Adrenal gland (tissue), 12 donors: ENCODE measurements around the gene INSL3. TPM values are rescaled to one million over a fixed set of nuclear protein-coding genes. Genes with fewer than 3 reads are reported as not detected.

ENCODE experiments used
- DNase-seq, 7 donors: peaks; one replicate each; pipeline ENCODE4 v3.0.0-alpha.2; 2019 to 2020
- H3K27ac ChIP-seq, 5 donors: fragments of 200-600 bp; sonication (generic) in 4 of 5; 1 replicate in 3 of 5; 2 replicates in 2 of 5; pipeline versions ENCODE4 v1.5.1 to v1.8.0; 2016 to 2020; ENCODE audit warnings: mild to moderate bottlenecking in 1 of 5
- H3K27me3 ChIP-seq: fragments of 200-600 bp; 2 replicates; pipeline ENCODE4 v1.8.0; 2021
- H3K36me3 ChIP-seq, 2 donors: fragments of 200-600 bp; replicated peaks in 1 of 2; 1 replicate in 1 of 2; 2 replicates in 1 of 2; pipeline versions ENCODE4 v1.5.1 to v1.8.0; 2018 to 2022
- H3K4me1 ChIP-seq, 2 donors: fragments of 200-600 bp; replicated peaks in 1 of 2; 1 replicate in 1 of 2; 2 replicates in 1 of 2; pipeline versions ENCODE4 v1.5.1 to v1.8.0; 2018 to 2021
- H3K4me3 ChIP-seq, 4 donors: fragments of 200-600 bp; sonication (generic) in 3 of 4; one replicate each; pipeline ENCODE4 v1.5.1; 2016 to 2018
- H3K9me3 ChIP-seq, 3 donors: fragments of 200-600 bp; sonication (generic) in 1 of 3; replicated peaks in 1 of 3; 1 replicate in 2 of 3; 2 replicates in 1 of 3; pipeline versions ENCODE4 v1.5.1 to v1.8.0; 2016 to 2021
- POLR2A ChIP-seq, 2 donors: fragments of 450-650 bp; IDR thresholded peaks; one replicate each; pipeline ENCODE4 v1.6.1; 2017; ENCODE audit warnings: antibody characterized with exemption in 2 of 2, mild to moderate bottlenecking in 2 of 2, moderate library complexity in 1 of 2
- WGBS, 4 donors: extraction: QIAGEN DNeasy Blood & Tissue Kit in 2 of 4; methylation state at CpG; one replicate each; pipeline versions ENCODE4 v1.1.5 to v1.1.7; 2013 to 2017; 5-methylcytosine and 5-hydroxymethylcytosine counted together
- intact Hi-C, 2 donors: fragments of 100-400 bp; cut with DNase I; formaldehyde crosslinking; loops; one replicate each; pipeline versions ENCODE4 v1.14.1 to v1.15.0; 2022 to 2023
- polyA plus RNA-seq, 3 donors: library from polyadenylated mRNA; stranded (reverse); fragments of 200-250 nt in 2 of 3; fragments of 350-450 nt in 1 of 3; fragmentation: Illumina TruSeq in 1 of 3; extraction: RNeasy Lipid Tissue Mini Kit (QIAGEN cat#74804) in 1 of 3; gene quantifications; one replicate each; pipeline ENCODE4 v1.2.3, GENCODE V29; 2013 to 2014
- total RNA-seq, 9 donors: library from RNA; depleted of rRNA in 4 of 9; stranded (reverse); fragments of >200 nt in 4 of 9; fragments of 120-200 nt in 1 of 9; fragmentation: NEBNext Ultra II Directional in 1 of 9; extraction: Animal tissue kit (Norgen Biotek cat#: 25700) in 1 of 9; gene quantifications; one replicate each; pipeline versions ENCODE4 v1.1.0 to v1.2.4, GENCODE V29; 2013 to 2023
- TF ChIP-seq, protein P1 (sequence below), 6 experiments: fragments of 450-650 bp in 4 of 6; fragments of 200-600 bp in 2 of 6; sonication (generic) in 1 of 6; IDR thresholded peaks; 1 replicate in 5 of 6; 2 replicates in 1 of 6; pipeline versions ENCODE4 v1.5.1 to v1.8.0; 2016 to 2021; ENCODE audit warnings: antibody characterized with exemption in 6 of 6, mild to moderate bottlenecking in 2 of 6, moderate library complexity in 1 of 6
- donor health status: healthy with polysubstance abuse.
- donor health status: Bipolar disorder and iron deficiency.
- donor health status: DM: yes; HTN: yes; CAD: no.
- donor health status: DM: no; HTN: no; CAD: no.
- donor health status: DM: no; HTN: no; CAD: no.
- donor health status: DM: yes; HTN: yes; CAD: no.

Gene INSL3
- total and polyA plus RNA-seq, 12 donors: 0.17 to 0.40 (median 0.28) TPM; not detected in 8

DNA sequence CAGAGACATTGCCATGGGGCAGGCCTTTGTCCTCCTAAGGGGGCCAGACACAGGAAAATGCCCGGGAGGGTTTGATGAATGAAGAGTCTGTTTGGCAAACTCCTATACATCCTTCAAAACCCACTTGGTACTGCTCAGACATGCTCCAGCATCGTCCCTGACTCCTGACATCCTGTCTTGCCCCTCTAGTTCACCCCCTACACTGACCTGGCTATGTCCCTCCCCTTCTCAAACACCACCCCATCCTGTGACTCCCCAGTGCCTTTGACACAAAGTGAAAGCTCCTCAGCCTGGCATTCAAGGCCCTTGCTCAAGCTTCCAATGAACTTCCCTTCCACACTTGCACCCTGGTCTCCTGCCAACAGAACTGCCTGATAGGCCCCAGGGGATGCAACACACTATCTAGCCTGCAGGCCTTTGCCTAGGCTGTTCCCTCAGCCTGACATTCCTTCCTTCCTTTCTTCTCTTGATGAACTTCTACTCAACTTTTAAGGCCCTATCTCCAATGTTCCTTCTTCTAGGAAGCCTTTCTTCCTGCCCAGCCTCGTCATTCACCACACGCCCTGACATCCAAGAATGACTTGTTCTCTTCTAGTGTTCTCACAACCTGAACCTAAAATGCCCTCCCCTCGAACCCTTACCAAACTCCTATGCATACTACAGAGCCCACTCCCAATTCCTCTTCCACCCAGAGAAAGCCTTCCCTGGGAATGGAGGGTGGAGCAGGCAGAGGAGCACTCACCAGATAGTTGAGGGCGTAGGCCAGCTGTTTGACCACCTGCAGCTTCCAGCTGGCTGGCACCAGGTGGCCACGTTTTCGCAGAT, 14.1 kb upstream of the INSL3 start:
- H3K27me3 ChIP-seq: no peaks in the 10 kb centered on the region
- intact Hi-C loops: no loop called here
- DNase-seq: no peak
- no peaks in the 10 kb centered on the region for H3K4me1 ChIP-seq
- no peak overlapping the region for H3K4me3 ChIP-seq
- H3K27ac ChIP-seq: no peak overlapping the region
- H3K36me3 ChIP-seq: peaks cover 0 to 21% of the 10 kb centered on the region in 2 donors
- TF ChIP-seq, protein P1, sequence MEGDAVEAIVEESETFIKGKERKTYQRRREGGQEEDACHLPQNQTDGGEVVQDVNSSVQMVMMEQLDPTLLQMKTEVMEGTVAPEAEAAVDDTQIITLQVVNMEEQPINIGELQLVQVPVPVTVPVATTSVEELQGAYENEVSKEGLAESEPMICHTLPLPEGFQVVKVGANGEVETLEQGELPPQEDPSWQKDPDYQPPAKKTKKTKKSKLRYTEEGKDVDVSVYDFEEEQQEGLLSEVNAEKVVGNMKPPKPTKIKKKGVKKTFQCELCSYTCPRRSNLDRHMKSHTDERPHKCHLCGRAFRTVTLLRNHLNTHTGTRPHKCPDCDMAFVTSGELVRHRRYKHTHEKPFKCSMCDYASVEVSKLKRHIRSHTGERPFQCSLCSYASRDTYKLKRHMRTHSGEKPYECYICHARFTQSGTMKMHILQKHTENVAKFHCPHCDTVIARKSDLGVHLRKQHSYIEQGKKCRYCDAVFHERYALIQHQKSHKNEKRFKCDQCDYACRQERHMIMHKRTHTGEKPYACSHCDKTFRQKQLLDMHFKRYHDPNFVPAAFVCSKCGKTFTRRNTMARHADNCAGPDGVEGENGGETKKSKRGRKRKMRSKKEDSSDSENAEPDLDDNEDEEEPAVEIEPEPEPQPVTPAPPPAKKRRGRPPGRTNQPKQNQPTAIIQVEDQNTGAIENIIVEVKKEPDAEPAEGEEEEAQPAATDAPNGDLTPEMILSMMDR (IDR thresholded peaks at IDR 0.05): no peak
- TF ChIP-seq POLR2A (IDR thresholded peaks at IDR 0.05): no peak
- H3K9me3 ChIP-seq: no peaks in the 10 kb centered on the region
- 69 to 82% (median 80%) methylated on average over 6 to 8 of the region's 8 CpGs for WGBS, 4 donors

DNA sequence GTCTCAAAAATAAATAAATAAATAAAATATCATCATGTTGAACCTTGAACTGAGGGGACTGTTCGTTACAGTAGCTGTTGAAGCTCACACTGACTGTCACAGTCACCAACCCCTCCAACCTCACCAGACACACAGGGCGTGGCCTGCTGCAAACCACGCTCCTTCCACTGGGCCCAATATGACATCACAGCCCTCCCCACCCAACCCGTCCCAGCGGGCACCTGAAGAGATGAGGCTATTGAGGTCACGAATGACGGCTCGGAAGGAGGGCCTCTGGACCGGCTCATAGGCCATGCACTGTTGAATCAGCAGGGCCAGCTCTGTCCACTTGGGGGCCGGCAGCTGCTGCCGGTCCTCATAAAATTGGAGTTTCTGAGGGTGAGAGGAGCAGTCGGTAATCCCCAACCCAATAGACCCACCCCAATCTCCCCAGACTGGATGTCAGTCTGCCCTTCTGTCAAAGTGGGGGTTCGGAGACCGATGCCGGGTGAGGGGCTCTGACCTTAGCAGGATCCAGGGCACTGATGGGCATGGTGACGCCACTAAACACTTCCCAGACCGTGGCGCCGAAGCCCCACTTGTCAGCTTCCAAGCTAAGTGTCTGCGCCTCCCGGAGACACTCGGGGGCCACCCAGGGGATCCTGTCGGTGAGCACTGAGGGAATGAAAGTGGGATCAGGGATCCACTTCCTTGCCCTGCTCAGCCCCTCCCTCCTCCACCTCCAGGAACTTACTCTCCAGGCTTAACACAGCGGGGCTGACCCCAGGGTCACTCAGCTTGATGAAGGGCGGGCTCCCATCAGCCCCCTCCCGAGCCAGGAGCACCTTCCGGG, 13.2 kb upstream of the INSL3 start:
- Histone ChIP-seq H3K4me1 (no peaks in the 10 kb centered on the region), H3K9me3 (no peaks in the 10 kb centered on the region), H3K36me3 (peaks cover 0 to 21% of the 10 kb centered on the region in 2 donors), H3K27ac (no peak overlapping the region), H3K4me3 (no peak overlapping the region), H3K27me3 (no peaks in the 10 kb centered on the region)
- TF ChIP-seq, protein P1 (IDR thresholded peaks at IDR 0.05): no peak
- TF ChIP-seq POLR2A (IDR thresholded peaks at IDR 0.05): no peak
- 71 to 88% (median 84%) methylated on average over 8 to 27 of the region's 27 CpGs for WGBS, 4 donors
- no peak for DNase-seq
- intact Hi-C loops: no loop called here

DNA sequence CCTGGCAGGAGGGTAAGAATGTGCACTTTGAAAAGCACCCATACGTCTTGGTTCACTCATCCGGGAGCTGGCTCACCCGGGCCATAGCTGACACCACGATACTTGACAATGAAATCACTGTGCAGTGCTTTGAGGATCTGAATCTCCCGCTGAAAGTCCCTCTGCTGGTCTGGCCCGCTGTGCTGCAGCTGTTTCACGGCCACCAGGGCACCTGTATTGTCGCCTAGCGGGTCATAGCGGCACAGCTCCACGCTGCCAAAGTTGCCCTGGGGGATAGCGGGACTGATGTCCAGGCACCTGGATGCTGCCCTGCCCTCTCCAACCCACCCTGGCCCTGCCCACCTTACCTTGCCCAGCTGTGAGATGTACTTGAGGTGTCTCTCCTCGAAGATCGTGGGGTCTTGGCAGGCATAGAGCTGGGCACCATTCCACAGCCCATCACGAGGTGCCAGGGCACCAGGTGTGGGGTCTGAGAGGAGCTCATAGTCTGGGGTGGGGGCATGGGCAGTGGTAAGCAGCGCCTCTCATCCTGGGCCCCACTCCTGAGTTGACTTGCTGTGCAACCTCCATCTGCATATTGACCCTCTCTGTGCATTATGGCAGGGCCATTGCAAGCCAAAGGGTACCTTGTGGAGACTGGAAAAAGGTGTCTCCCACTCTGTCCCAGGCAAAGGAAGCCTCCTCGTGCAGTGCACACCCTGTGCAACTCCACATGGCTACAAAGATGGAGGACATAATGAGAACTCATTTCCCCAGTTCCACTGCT, 11.3 kb upstream of the INSL3 start:
- Histone ChIP-seq H3K9me3 (no peaks in the 10 kb centered on the region), H3K4me1 (no peaks in the 10 kb centered on the region), H3K36me3 (peaks cover 0 to 19% of the 10 kb centered on the region in 2 donors), H3K27ac (no peak overlapping the region), H3K27me3 (peaks cover 3% of the 10 kb centered on the region), H3K4me3 (no peak overlapping the region)
- intact Hi-C loops: no loop called here
- no peak for DNase-seq
- TF ChIP-seq POLR2A (IDR thresholded peaks at IDR 0.05): no peak
- TF ChIP-seq, protein P1 (IDR thresholded peaks at IDR 0.05): no peak
- WGBS, 4 donors: 81 to 91% (median 86%) methylated on average over 7 to 17 of the region's 17 CpGs
